Purkinje cell (primary cell): ENCODE data around the gene RRP12. TPM values are rescaled to one million over a fixed set of nuclear protein-coding genes. Genes with fewer than 3 reads are reported as not detected.

Experiments used
- polyA plus RNA-seq: library from polyadenylated mRNA; unstranded; fragments of >200 nt; fragmentation: Nextera tagmentation; gene quantifications from 2 replicates; pipeline ENCODE4 v1.2.1, GENCODE V29; 2014

Gene RRP12
- 9.8 and 13.8 TPM in 2 replicates for polyA plus RNA-seq

DNA sequence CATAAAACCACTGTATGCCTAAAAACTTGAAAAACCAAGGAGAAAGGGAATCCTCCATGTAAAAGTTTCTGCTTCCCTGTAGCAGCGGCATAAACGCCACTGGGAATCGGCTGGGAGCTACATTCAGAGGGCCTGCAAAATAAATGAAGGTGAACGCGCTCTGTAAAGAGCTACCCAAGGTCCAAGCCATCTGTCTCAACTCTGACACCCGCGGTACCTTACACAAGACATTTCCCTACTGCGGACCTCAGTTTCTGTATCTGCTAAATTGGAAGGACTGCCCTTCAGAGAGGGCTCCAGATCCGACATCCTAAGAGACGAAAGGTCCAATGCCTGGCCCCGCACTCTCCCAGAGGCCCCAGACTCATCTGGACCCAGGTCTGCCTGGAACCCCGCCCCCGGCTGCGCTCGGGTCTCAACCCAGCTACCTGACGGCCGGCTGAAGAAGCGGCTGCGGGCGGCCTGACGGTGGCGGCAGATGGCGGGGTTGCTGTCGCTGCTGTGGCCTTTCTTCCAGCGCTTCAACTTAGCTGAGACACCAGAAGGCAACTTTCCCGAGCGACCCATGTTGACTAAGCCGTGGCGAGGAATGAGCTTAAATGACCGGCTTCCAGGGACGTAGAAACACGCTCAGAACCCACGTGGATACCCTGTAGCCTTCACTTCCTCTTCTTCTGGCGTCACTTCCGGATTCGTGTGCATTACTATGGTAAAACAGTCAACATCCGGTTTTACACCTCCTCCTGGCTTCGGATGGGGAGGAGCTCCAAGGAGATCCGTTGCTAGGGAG is at the start of gene RRP12:
RRP12 (minus strand) TSS at position 676 of the 790 bp plus-strand sequence; CDS start at position 567, 109 bp downstream.

DNA sequence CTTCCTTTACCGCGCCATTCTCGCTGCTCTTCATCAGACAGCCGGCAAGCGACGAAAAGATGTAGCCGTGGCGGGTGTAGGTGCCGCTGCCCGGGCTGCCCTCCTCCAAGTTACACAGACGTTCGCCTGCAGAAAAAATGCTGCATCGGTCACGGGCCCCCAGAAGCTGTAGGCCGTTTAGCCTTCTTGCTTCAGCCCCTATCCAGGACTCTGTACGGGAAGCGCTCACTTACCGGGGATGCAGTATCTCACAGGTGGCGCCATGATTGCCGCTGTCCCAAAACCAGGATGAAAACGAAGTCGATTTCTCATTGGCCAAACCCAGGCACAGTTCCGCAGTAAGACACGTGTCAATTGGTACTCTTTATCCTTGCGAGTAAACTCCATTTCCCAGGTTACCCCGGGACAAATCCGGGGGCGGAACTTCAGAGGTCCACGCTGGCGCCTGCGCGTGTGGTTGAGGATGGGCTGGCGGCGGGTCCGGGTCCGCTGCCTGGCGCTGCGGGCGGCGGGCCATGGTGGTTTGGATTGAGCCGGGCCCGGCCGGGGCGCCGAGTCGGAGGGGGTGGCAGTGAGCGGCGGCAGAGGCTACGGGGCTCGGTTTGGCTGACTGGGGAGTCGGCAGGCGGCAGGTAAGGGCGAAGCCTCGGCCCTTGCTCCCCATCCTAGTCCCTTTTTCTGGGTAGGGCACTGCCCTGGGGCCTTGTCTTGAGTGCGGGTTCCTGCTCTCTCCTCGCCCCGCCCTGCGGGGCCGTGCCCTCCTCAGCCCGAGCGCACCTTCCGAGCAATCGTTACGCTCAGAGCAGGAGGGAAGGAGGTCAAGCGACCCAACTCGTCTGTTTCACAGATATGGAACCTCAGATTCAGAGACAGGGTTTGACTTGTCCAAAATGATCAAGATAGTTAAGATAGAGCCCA is 44.8 kb upstream of the RRP12 start, which contains the start of the genes EXOSC1 and ZDHHC16:
EXOSC1 (minus strand) TSS at position 285 of the 918 bp plus-strand sequence; CDS start at position 264, 21 bp downstream.
ZDHHC16 (plus strand) TSS at position 454 of the 918 bp plus-strand sequence. CDS start 5,501 bp downstream, outside the sequence.

DNA sequence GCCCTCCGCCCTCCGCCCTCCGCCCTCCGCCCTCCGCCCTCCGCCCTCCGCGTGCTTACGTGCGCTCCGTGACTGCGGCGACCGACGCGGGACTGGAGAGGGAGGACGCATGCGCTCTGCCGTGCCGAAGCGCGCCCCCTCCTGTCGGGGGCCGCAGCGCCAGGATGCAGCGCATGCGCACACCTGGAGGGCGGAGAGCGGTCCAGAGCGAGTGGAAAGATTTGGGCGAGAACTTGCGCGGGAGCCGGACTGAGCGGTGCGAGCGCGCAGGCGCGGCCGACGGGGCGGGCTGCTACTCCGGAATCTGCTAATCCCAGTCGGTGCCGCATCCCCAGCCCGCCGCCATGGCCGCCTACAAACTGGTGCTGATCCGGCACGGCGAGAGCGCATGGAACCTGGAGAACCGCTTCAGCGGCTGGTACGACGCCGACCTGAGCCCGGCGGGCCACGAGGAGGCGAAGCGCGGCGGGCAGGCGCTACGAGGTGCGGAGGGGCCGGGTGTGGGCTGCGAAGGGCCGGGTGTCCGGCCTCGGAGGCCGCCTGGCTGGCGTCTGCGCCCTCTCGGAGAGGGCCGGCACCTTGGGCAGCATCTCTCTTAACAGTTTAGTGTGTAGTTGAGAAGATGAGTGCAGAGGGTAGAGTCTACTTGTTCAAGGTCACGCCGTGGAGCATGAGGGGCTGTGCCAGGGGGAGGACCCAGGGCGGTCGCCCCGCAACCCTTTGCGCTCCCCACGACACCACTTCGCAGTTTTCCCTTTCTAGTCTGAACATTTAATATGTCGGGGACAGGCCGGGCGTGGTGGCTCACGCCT is 25.0 kb upstream of the RRP12 start, which contains the start of gene PGAM1:
PGAM1 (plus strand) TSS at position 228 of the 812 bp plus-strand sequence; CDS start at position 345, 117 bp downstream.

GRCh38 chr10:97334370-97335175 is 66.6 kb downstream of the RRP12 start, which contains the start of gene FRAT2:
FRAT2 (minus strand) TSS chr10:97334729; CDS start chr10:97334572, 157 bp downstream.

DNA sequence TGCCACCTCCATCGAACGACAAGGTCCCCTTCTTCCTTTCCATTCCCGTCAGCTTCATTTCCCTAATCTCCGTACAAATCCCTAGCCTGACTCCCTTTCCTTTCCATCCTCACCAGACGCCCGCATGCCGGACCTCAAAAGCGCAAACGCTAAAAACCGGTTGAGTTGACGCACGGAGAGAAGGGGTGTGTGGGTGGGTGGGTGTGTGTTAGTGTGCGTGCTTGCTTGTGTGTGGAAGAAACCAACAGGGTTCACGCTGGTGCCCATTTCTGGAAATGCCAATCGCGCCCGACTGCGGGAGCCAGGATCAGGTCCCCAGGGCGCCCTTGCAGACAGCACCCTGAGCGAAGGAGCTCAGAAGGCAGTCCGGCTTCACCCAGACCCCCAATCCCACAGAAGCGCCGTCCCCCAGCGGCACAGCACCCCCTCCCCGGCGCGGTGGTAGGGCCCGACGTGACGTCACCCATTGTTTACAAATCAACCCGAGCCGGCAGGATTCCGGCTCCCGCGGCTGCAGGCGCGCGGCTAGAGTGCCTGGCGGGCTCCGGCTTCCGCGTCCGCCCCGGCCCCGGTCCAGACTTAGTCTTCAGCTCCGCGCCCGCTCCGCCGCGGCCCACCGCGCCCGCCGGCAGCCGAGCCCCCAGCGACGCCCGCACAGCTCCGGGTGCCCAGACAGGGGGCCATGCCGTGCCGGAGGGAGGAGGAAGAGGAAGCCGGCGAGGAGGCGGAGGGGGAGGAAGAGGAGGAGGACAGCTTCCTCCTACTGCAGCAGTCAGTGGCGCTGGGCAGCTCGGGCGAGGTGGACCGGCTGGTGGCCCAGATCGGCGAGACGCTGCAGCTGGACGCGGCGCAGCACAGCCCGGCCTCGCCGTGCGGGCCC is 82.1 kb downstream of the RRP12 start, which contains the start of gene FRAT1:
FRAT1 (plus strand) TSS at position 500 of the 880 bp plus-strand sequence; CDS start at position 683, 183 bp downstream.

Other genes with a start within 250 kb of the RRP12 start
- 13.6 TPM in 1 of 2 replicates, not detected in the other for gene SLIT1, start 215.4 kb downstream of the RRP12 start, polyA plus RNA-seq
- gene ARHGAP19, start 108.7 kb downstream of the RRP12 start, polyA plus RNA-seq: 0.27 and 2.8 TPM in 2 replicates
- 0.56 and 0.64 TPM in 2 replicates for gene FRAT1, start 82.1 kb downstream of the RRP12 start, polyA plus RNA-seq
- 1.8 and 2.5 TPM in 2 replicates for gene FRAT2, start 66.6 kb downstream of the RRP12 start, polyA plus RNA-seq
- gene PGAM1, start 24.9 kb upstream of the RRP12 start, polyA plus RNA-seq: 308 and 376 TPM in 2 replicates
- gene EXOSC1, start 44.7 kb upstream of the RRP12 start, polyA plus RNA-seq: 70.6 and 106 TPM in 2 replicates
- gene ZDHHC16, start 44.8 kb upstream of the RRP12 start, polyA plus RNA-seq: 17.6 and 42.6 TPM in 2 replicates
- gene MMS19, start 97.1 kb upstream of the RRP12 start, polyA plus RNA-seq: 26.6 and 39.6 TPM in 2 replicates
- not detected in 2 replicates for gene UBTD1, start 97.6 kb upstream of the RRP12 start, polyA plus RNA-seq
- 1.3 TPM in 2 replicates for gene ANKRD2, start 171.4 kb upstream of the RRP12 start, polyA plus RNA-seq
- 1.9 and 2.7 TPM in 2 replicates for gene HOGA1, start 183.0 kb upstream of the RRP12 start, polyA plus RNA-seq
- gene C10orf62, start 188.4 kb upstream of the RRP12 start, polyA plus RNA-seq: not detected in 2 replicates
- gene MORN4, start 232.2 kb upstream of the RRP12 start, polyA plus RNA-seq: 28.6 and 47.9 TPM in 2 replicates
- gene PI4K2A, start 239.3 kb upstream of the RRP12 start, polyA plus RNA-seq: 6.8 TPM in 2 replicates